Posterior vena cava (tissue), 2 donors: Measurements from ENCODE around the gene SLC4A11. TPM values are rescaled to one million over a fixed set of nuclear protein-coding genes. Genes with fewer than 3 reads are reported as not detected.
"Not testable (repeated sequence)": the region's sequence is repeated elsewhere in the genome, so short reads cannot be mapped to it uniquely, and the experiment has no call there.

Experiments used
- DNase-seq: peaks from one replicate; pipeline ENCODE4 v3.0.0-alpha.2; 2020; ENCODE audit warnings: low spot score
- intact Hi-C, 2 donors: fragments of 100-400 bp; cut with DNase I; formaldehyde crosslinking; loops; one replicate each; pipeline versions ENCODE4 v1.14.1 to v1.14.2; 2022 to 2023
- total RNA-seq, 2 donors: library from RNA; stranded (reverse); fragmentation: NEBNext Ultra II Directional; extraction: Animal tissue kit (Norgen Biotek cat#: 25700); gene quantifications; one replicate each; pipeline ENCODE4 v1.2.1, GENCODE V29; 2021
- donor health status: DM: yes; HTN: yes; CAD: no.
- donor health status: DM: yes; HTN: yes; CAD: no.

Gene SLC4A11
- total RNA-seq, 2 donors from 2014 or later, result 0.38 to 1.1 TPM

DNA sequence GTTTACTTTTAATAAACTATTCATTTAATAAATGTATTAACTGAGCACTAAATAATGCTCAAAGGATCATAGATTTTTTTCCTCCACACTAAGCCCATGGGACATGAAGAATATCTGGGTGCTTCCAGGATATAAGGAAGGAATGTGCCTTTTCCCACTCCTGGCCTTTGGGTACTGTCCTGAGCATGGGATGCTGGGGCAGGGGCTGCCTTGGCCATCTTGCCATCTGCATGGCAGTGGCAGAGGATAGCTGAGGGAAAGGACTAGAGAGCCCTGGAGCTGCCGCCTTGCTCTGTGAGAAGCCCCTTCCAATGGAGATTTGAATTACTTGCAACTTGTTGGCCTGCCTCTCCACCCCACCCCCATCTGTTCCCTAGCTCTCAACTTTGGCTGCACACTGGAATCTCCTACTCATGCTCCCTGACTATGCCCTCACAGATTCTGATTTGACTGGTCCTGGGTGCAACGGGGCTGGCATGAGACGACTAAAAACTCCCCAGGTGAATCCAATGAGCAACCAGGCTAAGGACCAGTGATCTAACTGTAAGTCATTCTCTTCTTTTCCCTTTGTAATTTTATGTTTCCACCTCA lies 50.1 kb downstream of the SLC4A11 start:
- no peak for DNase-seq
- intact Hi-C loops, result no loop called here

GRCh38 chr20:3187861-3188260 lies 51.1 kb downstream of the SLC4A11 start:
- intact Hi-C loops, DNase-seq: not testable (repeated sequence)

DNA sequence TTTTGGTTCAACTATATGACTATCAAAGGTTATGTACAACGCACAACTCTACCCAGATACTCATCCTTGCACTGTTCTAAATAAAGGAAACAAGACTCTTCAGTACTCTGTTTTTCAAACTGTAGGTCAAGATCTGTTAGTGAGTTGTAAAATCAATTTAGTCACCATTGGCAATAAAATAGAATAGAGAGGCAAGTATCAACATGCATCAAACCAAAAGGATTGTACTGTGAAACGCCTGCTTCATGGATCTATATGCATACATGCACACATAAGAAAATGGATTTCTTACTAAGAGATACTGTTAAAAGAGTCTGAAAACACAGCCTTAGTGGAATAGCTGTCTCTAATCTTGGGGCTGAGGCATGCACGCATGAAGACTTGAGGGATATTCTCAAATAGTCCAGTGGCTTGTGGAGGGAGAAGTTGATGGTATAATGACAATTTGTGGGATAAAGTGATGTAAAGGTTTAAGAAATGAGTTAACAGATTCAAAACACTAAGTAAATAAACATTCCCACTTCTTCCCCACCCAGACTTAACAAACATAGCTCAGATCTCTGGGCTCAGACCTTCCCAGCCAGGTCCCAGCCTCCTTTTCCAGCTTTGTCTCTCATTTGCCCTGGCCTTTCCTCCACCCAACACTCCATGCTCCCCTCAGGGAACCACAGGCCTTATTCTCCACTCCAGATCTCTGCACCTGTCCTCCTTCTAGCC lies 54.9 kb downstream of the SLC4A11 start:
- intact Hi-C loops, result no loop called here
- DNase-seq, result no peak

DNA sequence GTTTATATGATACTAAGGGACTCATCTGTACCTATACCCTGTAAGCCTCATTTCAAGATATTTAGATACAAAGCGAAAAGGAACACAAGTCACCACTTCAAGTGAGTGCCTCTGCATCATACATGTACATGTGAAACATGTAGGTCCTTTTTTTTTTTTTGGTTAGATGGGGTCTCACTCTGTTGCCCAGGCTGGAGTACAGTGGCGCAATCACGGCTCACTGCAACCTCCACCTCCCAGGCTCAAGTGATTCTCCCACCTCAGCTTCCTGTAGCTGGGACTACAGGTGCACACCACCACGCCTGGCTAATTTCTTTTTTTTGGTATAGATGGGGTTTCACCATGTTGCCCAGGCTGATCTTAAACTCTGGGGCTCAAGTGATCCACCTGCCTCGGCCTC lies 56.6 kb downstream of the SLC4A11 start:
- DNase-seq, intact Hi-C loops: not testable (repeated sequence)

GRCh38 chr20:3181270-3181669 lies 57.7 kb downstream of the SLC4A11 start:
- DNase-seq, result no peak
- intact Hi-C loops, result no loop called here

- intact Hi-C loops, result no loop called here
- DNase-seq, result no peak
Observed at GRCh38 chr20:3180319-3180718, 58.7 kb downstream of the SLC4A11 start.

GRCh38 chr20:3177746-3178485 lies 61.1 kb downstream of the SLC4A11 start:
- intact Hi-C loops, result no loop called here
- DNase-seq, result peak; percentile 17

Other genes with a start within 250 kb of the SLC4A11 start
- under 1 TPM in 1 of 2 donors, not detected in 1; 0.43 TPM for gene GNRH2, start 195.6 kb downstream of the SLC4A11 start, total RNA-seq
- gene MRPS26, start 193.1 kb downstream of the SLC4A11 start, total RNA-seq, result 10 to 100 TPM; 22.4 to 26.2 TPM
- gene OXT, start 167.6 kb downstream of the SLC4A11 start, total RNA-seq, result not detected
- gene AVP, start 154.5 kb downstream of the SLC4A11 start, total RNA-seq, result not detected
- 10 to 100 TPM in 1 of 2 donors, 1 to 10 TPM in 1; 9.2 to 10.6 TPM for gene FASTKD5, start 79.3 kb downstream of the SLC4A11 start, total RNA-seq
- gene UBOX5, start 79.3 kb downstream of the SLC4A11 start, total RNA-seq, result 1 to 10 TPM; 5.2 to 6.2 TPM
- 1 to 10 TPM; 4.2 to 8.0 TPM for gene LZTS3, start 65.6 kb downstream of the SLC4A11 start, total RNA-seq
- 10 to 100 TPM; 38.3 to 38.6 TPM for gene DDRGK1, start 34.5 kb downstream of the SLC4A11 start, total RNA-seq
- 10 to 100 TPM; 31.1 to 33.7 TPM for gene ITPA, start 29.7 kb downstream of the SLC4A11 start, total RNA-seq
- 10 to 100 TPM; 21.3 to 29.0 TPM for gene DNAAF9, start 168.5 kb upstream of the SLC4A11 start, total RNA-seq
- 10 to 100 TPM; 21.3 to 26.1 TPM for gene ATRN, start 231.8 kb upstream of the SLC4A11 start, total RNA-seq